SK-N-SH (cell line): ENCODE results near the gene NR6A1. TPM values are rescaled to one million over a fixed set of nuclear protein-coding genes. Genes with fewer than 3 reads are reported as not detected.

Experiments
- CTCF ChIA-PET: fragments of 300-600, 350-600 bp; formaldehyde crosslinking; extraction: SDS; loops from one replicate; lab custom pipeline; 2021; lab: Yijun Ruan, JAX
- POLR2A ChIA-PET: fragments of 350-600 bp; sonication (Branson Sonifier 250); formaldehyde crosslinking; extraction: SDS; loops from one replicate; lab custom pipeline; 2020; ENCODE audit warnings: antibody characterized with exemption, inconsistent platforms; lab: Yijun Ruan, JAX
- DNase-seq: peaks from one replicate; pipeline ENCODE4 v3.0.0; 2012
- H2AFZ ChIP-seq: fragments of 200-600 bp; sonication (generic); 2 replicates; pipeline ENCODE4 v1.8.1; 2016; ENCODE audit warnings: antibody characterized with exemption, mild to moderate bottlenecking, low read depth
- H3F3A ChIP-seq: fragments of 200-600 bp; sonication (generic); replicated peaks from 2 replicates; pipeline ENCODE3; 2016; ENCODE audit warnings: antibody characterized with exemption, mild to moderate bottlenecking; ENCODE audit not compliant: insufficient read depth
- H3K27ac ChIP-seq, 2 experiments: fragments of 200-500 bp in 1 of 2; fragments of 200-600 bp in 1 of 2; sonication (Bioruptor generic) in 1 of 2; sonication (generic), shearing (Covaris generic) in 1 of 2; 2 replicates each; pipeline versions ENCODE4 v1.5.1 to v1.6.1; 2014 to 2016; ENCODE audit warnings: low read depth in 2 of 2, inconsistent platforms in 1 of 2, low read length in 1 of 2, mild to moderate bottlenecking in 1 of 2, mixed read lengths in 1 of 2
- H3K27me3 ChIP-seq: fragments of 200-600 bp; sonication (generic), shearing (Covaris generic); 2 replicates; pipeline ENCODE4 v1.6.1; 2016; ENCODE audit warnings: mixed run types; ENCODE audit not compliant: insufficient read depth
- H3K36me3 ChIP-seq, 2 experiments: fragments of 200-500 bp in 1 of 2; fragments of 200-600 bp in 1 of 2; sonication (Bioruptor generic) in 1 of 2; sonication (generic) in 1 of 2; replicated peaks in 1 of 2; 2 replicates each; pipeline versions ENCODE3 to v1.5.1; 2014 to 2016; ENCODE audit warnings: low read length in 1 of 2, mild to moderate bottlenecking in 1 of 2; ENCODE audit not compliant: insufficient read depth in 2 of 2, control insufficient read depth in 1 of 2
- H3K4me1 ChIP-seq, 2 experiments: fragments of 200-500 bp in 1 of 2; fragments of 200-600 bp in 1 of 2; sonication (Bioruptor generic) in 1 of 2; sonication (generic), shearing (Covaris generic) in 1 of 2; 2 replicates each; pipeline versions ENCODE4 v1.5.1 to v1.6.1; 2014 to 2016; ENCODE audit warnings: low read depth in 1 of 2, low read length in 1 of 2, mixed run types in 1 of 2; ENCODE audit not compliant: insufficient read depth in 2 of 2, control insufficient read depth in 1 of 2
- H3K4me2 ChIP-seq: fragments of 200-600 bp; sonication (generic), shearing (Covaris generic); 2 replicates; pipeline ENCODE4 v1.6.1; 2017; ENCODE audit warnings: mixed run types
- H3K4me3 ChIP-seq, 2 experiments: fragments of 200-500 bp in 1 of 2; fragments of 200-600 bp in 1 of 2; sonication (Bioruptor generic) in 1 of 2; sonication (generic), shearing (Covaris generic) in 1 of 2; 2 replicates each; pipeline versions ENCODE4 v1.5.1 to v1.8.1; 2014 to 2016; ENCODE audit warnings: low read depth in 2 of 2, inconsistent platforms in 1 of 2, low read length in 1 of 2, mild to moderate bottlenecking in 1 of 2, mixed read lengths in 1 of 2, moderate library complexity in 1 of 2
- H3K79me2 ChIP-seq: fragments of 200-600 bp; sonication (generic); 2 replicates; pipeline ENCODE4 v1.8.1; 2017; ENCODE audit warnings: mild to moderate bottlenecking; ENCODE audit not compliant: insufficient read depth
- H3K9ac ChIP-seq: fragments of 200-600 bp; sonication (generic); 2 replicates; pipeline ENCODE4 v1.6.1; 2017; ENCODE audit warnings: mixed run types
- H3K9me2 ChIP-seq: fragments of 200-600 bp; sonication (generic); 2 replicates; pipeline ENCODE4 v1.6.1; 2017; ENCODE audit warnings: mixed run types
- H3K9me3 ChIP-seq: fragments of 200-600 bp; sonication (generic); 2 replicates; pipeline ENCODE4 v1.6.1; 2017; ENCODE audit warnings: mixed run types, mild to moderate bottlenecking, moderate library complexity
- H4K20me1 ChIP-seq: fragments of 200-600 bp; sonication (generic); 2 replicates; pipeline ENCODE4 v1.6.1; 2017; ENCODE audit warnings: mild to moderate bottlenecking, mixed run types; ENCODE audit not compliant: insufficient read depth
- ELF1 ChIP-seq: IDR thresholded peaks from 2 replicates; pipeline ENCODE4 v1.4.0; 2012
- EP300 ChIP-seq, 2 experiments: IDR thresholded peaks; 2 replicates each; pipeline versions ENCODE4 v1.4.0 to v1.6.1; 2012; ENCODE audit warnings: borderline replicate concordance in 1 of 2, low read depth in 1 of 2, low read length in 1 of 2
- FOSL2 ChIP-seq: IDR thresholded peaks from 2 replicates; pipeline ENCODE4 v1.4.0; 2012; ENCODE audit warnings: low read depth, mild to moderate bottlenecking, moderate library complexity, borderline replicate concordance
- FOXM1 ChIP-seq: IDR thresholded peaks from 2 replicates; pipeline ENCODE4 v1.4.0; 2012; ENCODE audit warnings: low read depth, mild to moderate bottlenecking
- GABPA ChIP-seq: IDR thresholded peaks from 2 replicates; pipeline ENCODE4 v1.4.0; 2012; ENCODE audit warnings: low read depth, mild to moderate bottlenecking
- MAX ChIP-seq: IDR thresholded peaks from 2 replicates; pipeline ENCODE4 v1.4.0; 2012; ENCODE audit warnings: low read depth
- NFIC ChIP-seq: IDR thresholded peaks from 2 replicates; pipeline ENCODE4 v1.4.0; 2012; ENCODE audit warnings: borderline replicate concordance
- POLR2AphosphoS5 ChIP-seq: IDR thresholded peaks from 2 replicates; pipeline ENCODE4 v1.6.1; 2012; ENCODE audit warnings: low read depth, low read length
- RCOR1 ChIP-seq: fragments of 150-350 bp; IDR thresholded peaks from 2 replicates; pipeline ENCODE4 v1.6.1; 2017; ENCODE audit warnings: antibody characterized with exemption, low read length
- RFX5 ChIP-seq: IDR thresholded peaks from 2 replicates; pipeline ENCODE4 v1.6.1; 2012; ENCODE audit warnings: mild to moderate bottlenecking, improper control_type of control experiment, low read length
- SMC3 ChIP-seq: IDR thresholded peaks from 2 replicates; pipeline ENCODE4 v1.6.1; 2012; ENCODE audit warnings: low read depth, low read length, improper control_type of control experiment
- USF1 ChIP-seq: IDR thresholded peaks from 2 replicates; pipeline ENCODE4 v1.4.0; 2012; ENCODE audit warnings: low read depth, borderline replicate concordance
- YY1 ChIP-seq: IDR thresholded peaks from 2 replicates; pipeline ENCODE4 v1.4.0; 2012; ENCODE audit warnings: low read depth, mild to moderate bottlenecking
- WGBS: methylation state at CpG from one replicate; pipeline ENCODE4 v1.1.6; 2017; ENCODE audit warnings: low lambda C conversion rate; 5-methylcytosine and 5-hydroxymethylcytosine counted together
- polyA plus RNA-seq, 3 experiments: library from polyadenylated mRNA; depleted of rRNA; stranded (reverse); fragments of >200 nt; gene quantifications; 2 replicates each; pipeline ENCODE4 v1.2.3, GENCODE V29; 2012
- TF ChIP-seq, protein P1 (sequence below): IDR thresholded peaks from 2 replicates; pipeline ENCODE4; 2012
- TF ChIP-seq, protein P2 (sequence below): fragments of 150-350 bp; IDR thresholded peaks from 2 replicates; pipeline ENCODE4 v1.6.1; 2016; ENCODE audit warnings: mild to moderate bottlenecking, low read depth, low read length
- TF ChIP-seq, protein P3 (sequence below): IDR thresholded peaks from 2 replicates; pipeline ENCODE4 v1.6.1; 2012; ENCODE audit warnings: mild to moderate bottlenecking, low read depth, low read length, moderate library complexity

The NR6A1 gene
- polyA plus RNA-seq, 1 of the 3 experiments (the other 2 are of a cell fraction), result 1.2 TPM

- Histone ChIP-seq H3K27ac (no peak overlapping the region), H3K9me2 (no peaks in the 10 kb centered on the region), H3K36me3 (no peaks in the 10 kb centered on the region), H3K4me3 (no peak overlapping the region), H3F3A (peaks cover 7% of the 10 kb centered on the region), H2AFZ (no peak overlapping the region), H3K4me1 (no peaks in the 10 kb centered on the region), H3K9me3 (no peaks in the 10 kb centered on the region), H3K9ac (no peak overlapping the region), H3K27me3 (no peaks in the 10 kb centered on the region), H3K4me2 (no peak overlapping the region), H3K79me2 (no peaks in the 10 kb centered on the region), H4K20me1 (no peaks in the 10 kb centered on the region)
- CTCF ChIA-PET, result interaction anchor here (0.9 to 20.5 kb wide), 5 partner anchors 13 to 64 kb away, joined by 3 to 215 read pairs (median 3); partner anchors contain the start of genes OLFML2A and WDR38
- no peak for TF ChIP-seq USF1
- TF ChIP-seq, protein P1, sequence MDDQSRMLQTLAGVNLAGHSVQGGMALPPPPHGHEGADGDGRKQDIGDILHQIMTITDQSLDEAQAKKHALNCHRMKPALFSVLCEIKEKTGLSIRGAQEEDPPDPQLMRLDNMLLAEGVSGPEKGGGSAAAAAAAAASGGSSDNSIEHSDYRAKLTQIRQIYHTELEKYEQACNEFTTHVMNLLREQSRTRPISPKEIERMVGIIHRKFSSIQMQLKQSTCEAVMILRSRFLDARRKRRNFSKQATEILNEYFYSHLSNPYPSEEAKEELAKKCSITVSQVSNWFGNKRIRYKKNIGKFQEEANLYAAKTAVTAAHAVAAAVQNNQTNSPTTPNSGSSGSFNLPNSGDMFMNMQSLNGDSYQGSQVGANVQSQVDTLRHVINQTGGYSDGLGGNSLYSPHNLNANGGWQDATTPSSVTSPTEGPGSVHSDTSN, result no peak
- TF ChIP-seq MAX, result no peak
- TF ChIP-seq, protein P2, sequence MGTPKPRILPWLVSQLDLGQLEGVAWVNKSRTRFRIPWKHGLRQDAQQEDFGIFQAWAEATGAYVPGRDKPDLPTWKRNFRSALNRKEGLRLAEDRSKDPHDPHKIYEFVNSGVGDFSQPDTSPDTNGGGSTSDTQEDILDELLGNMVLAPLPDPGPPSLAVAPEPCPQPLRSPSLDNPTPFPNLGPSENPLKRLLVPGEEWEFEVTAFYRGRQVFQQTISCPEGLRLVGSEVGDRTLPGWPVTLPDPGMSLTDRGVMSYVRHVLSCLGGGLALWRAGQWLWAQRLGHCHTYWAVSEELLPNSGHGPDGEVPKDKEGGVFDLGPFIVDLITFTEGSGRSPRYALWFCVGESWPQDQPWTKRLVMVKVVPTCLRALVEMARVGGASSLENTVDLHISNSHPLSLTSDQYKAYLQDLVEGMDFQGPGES, result no peak
- no peak for TF ChIP-seq RCOR1
- TF ChIP-seq POLR2AphosphoS5, result no peak
- TF ChIP-seq EP300 (IDR thresholded peaks at IDR 0.05; ENCODE audit: borderline replicate concordance in 1 of 2, low read depth in 1 of 2, low read length in 1 of 2), result no peak
- TF ChIP-seq FOSL2, result no peak
- POLR2A ChIA-PET, result no interaction called here
- DNase-seq, result no peak
- 70% methylated on average over 3 of the region's 3 CpGs for WGBS
Measured at GRCh38 chr9:124788542-124789217, 17.6 kb upstream of the NR6A1 start.

DNA sequence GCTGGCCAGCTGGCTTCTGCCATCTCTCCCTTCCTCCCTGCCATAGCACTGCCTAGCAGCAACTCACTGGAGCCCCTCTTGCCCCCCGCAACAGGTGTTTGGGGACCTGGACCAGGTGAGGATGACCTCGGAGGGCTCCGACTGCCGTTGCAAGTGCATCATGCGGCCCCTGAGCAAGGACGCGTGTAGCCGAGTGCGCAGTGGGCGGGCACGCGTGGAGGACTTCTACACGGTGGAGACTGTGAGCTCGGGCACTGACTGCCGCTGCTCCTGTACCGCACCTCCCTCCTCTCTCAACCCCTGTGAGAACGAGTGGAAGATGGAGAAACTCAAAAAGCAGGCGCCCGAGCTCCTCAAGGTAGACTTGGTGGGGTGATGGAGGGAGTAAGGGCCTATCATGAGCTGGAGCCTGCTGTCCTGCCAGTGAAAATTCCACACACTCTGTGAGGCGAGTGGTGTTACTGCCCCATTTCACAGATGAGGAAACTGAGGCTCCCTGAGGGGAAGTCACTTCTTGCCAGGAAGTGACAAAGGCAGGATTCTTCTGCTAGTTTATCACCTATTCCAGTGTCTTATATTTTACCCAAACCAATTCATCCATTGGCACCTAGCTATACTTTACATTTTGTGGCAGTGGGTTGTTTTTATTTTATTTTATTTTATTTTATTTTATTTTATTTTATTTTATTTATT, 15.9 kb upstream of the NR6A1 start:
- Histone ChIP-seq H3K27ac (no peak overlapping the region), H3F3A (peaks cover 7% of the 10 kb centered on the region), H3K4me3 (no peak overlapping the region), H3K36me3 (no peaks in the 10 kb centered on the region), H3K9ac (no peak overlapping the region), H4K20me1 (no peaks in the 10 kb centered on the region), H3K79me2 (no peaks in the 10 kb centered on the region), H3K4me2 (no peak overlapping the region), H3K27me3 (no peaks in the 10 kb centered on the region), H3K4me1 (no peaks in the 10 kb centered on the region), H2AFZ (no peak overlapping the region), H3K9me3 (no peaks in the 10 kb centered on the region), H3K9me2 (no peaks in the 10 kb centered on the region)
- POLR2A ChIA-PET, result no interaction called here
- TF ChIP-seq RFX5 (no peak), ELF1 (no peak), SMC3 (no peak), YY1 (no peak), FOSL2 (no peak), POLR2AphosphoS5 (no peak), GABPA (no peak), MAX (no peak), FOXM1 (no peak), NFIC (no peak)
- TF ChIP-seq, protein P2, result no peak
- TF ChIP-seq, protein P3, sequence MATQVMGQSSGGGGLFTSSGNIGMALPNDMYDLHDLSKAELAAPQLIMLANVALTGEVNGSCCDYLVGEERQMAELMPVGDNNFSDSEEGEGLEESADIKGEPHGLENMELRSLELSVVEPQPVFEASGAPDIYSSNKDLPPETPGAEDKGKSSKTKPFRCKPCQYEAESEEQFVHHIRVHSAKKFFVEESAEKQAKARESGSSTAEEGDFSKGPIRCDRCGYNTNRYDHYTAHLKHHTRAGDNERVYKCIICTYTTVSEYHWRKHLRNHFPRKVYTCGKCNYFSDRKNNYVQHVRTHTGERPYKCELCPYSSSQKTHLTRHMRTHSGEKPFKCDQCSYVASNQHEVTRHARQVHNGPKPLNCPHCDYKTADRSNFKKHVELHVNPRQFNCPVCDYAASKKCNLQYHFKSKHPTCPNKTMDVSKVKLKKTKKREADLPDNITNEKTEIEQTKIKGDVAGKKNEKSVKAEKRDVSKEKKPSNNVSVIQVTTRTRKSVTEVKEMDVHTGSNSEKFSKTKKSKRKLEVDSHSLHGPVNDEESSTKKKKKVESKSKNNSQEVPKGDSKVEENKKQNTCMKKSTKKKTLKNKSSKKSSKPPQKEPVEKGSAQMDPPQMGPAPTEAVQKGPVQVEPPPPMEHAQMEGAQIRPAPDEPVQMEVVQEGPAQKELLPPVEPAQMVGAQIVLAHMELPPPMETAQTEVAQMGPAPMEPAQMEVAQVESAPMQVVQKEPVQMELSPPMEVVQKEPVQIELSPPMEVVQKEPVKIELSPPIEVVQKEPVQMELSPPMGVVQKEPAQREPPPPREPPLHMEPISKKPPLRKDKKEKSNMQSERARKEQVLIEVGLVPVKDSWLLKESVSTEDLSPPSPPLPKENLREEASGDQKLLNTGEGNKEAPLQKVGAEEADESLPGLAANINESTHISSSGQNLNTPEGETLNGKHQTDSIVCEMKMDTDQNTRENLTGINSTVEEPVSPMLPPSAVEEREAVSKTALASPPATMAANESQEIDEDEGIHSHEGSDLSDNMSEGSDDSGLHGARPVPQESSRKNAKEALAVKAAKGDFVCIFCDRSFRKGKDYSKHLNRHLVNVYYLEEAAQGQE, result no peak
- CTCF ChIA-PET, result interaction anchor here (0.7 to 20.5 kb wide), 5 partner anchors 10 to 66 kb away, joined by 3 to 215 read pairs (median 3); partner anchors contain the start of genes OLFML2A and WDR38
- WGBS, result 88% methylated on average over 11 of the region's 20 CpGs
- DNase-seq, result peak; percentile 6
